Hematopoietic multipotent progenitor cell treated with erythropoietin and hydrocortisone succinate and interleukin-3 and kit ligand, for 8 days (in vitro differentiated cells): ENCODE data around the gene AVPI1.
"Not testable (repeated sequence)": the region's sequence is repeated elsewhere in the genome, so short reads cannot be mapped to it uniquely, and the experiment has no call there.

ENCODE experiments used
- DNase-seq: peaks from one replicate; pipeline ENCODE4 v3.0.0-alpha.2; 2015

AVPI1 gene

GRCh38 chr10:97682042-97682441 lies 5.0 kb downstream of the AVPI1 start:
- DNase-seq: no peak

DNA sequence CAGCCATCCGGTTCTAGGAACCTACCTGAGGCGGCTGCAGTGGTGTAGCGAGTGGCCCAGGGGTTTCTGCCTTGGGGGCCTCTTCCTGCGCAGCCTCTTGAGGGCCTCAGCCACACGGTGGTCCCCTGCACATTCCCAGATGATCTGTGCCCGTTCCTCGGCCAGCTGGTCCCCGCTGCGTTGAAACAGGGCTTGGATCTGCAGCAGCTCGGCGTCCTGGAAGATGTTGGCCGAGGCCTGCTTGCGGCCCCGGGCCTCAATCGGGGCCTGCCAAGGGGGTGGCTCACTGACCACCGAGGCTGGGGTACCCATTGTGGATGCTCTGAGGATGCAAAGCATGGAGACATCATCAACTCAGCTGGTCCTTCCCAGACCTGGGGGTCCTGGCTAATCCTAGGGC lies 7.4 kb downstream of the AVPI1 start:
- no peak for DNase-seq

DNA sequence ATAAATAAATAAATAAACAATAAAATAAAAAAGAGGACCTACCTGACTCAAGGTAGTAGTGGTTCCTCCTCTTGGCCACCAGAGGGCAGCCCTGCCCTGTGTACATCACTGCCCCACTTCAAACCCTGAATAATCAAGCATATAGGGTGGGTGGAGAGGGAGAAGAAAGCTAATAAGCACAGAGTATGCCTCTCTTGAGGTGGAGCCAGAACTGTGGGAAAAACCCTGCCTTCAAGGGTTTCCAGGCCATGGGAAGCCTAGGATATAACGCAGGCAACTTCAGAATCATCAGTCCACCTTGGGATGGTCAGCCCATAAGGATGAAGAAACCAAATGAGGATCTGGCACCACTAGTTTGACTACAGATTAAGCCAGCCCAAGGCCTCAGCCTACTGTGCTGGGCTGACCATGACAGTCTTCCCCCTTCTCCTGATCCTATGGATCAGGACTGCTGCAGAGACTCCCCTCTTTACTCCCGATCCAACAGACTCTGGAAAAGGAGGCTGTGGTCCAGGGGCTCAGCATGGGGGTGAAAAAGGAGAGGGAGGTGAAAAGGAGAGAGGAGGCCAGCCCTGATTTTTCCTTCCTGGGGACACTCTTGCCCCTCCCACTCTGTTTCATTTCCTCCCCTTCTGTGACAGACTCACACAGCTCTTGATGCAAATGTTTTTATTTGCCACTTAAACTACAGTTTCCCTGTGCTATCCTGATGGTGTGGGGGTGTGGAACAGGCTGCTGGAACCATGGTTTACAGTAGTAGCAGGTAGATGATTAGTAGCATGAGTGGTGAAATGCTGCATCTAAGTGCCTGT lies 10.1 kb downstream of the AVPI1 start:
- DNase-seq: peak; percentile 61

DNA sequence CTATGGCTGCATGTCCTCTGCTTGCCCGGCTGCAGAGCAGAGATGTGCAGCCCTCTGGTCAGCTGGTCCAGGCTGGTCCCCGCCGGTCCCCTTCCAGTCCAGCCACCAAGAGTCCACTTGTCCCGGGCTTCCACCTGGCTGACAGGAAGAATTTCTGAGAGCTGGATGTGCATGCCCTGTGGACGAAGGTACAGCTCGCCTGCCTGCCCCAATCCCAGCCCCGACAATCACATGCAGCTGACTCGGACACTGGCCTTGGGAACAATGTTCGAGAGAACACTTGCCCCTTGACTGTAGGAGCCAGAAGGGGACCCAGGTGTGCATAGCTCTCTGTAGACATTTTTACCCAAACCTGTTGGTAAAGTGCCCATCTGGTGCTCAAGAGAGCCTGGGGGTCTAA lies 11.8 kb downstream of the AVPI1 start:
- DNase-seq: no peak

DNA sequence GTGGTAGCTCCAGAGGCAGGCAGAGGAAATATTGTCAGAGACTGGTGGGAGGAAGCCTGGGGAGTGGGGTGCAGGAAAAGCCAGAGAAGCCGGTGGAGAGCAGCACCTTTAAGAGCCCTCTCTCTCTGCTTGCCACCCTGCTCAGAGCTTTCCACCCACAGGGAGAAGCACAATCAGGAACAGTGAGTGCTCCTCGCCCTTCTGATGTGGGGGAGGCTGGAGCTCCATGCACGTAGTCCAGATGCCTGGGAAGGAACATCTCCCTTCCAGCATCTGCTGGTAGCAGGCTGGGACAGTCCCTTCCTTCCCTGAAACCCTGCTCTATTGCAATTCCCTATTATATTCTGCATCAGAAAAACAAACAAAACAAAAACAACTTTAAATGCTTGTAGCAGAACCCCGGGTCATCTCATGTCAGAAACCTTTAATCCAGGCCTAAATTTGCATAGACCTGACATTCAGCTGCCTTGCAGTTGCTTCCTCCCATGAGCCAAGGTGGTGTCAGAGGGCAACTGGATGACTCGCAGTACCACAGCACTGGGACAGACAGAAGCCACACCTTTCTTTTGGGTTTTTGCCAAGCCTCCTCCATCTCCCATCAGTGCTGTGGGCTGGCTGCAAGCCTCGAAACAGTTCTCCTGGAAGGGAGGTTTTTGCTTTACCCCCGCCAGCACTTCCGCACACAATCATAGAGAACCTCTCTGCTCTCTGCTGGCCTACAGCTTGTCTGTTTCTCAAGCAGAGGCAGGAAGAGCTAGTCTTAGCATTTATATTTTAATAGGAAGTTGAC lies 13.1 kb downstream of the AVPI1 start:
- peak; percentile 93 for DNase-seq

DNA sequence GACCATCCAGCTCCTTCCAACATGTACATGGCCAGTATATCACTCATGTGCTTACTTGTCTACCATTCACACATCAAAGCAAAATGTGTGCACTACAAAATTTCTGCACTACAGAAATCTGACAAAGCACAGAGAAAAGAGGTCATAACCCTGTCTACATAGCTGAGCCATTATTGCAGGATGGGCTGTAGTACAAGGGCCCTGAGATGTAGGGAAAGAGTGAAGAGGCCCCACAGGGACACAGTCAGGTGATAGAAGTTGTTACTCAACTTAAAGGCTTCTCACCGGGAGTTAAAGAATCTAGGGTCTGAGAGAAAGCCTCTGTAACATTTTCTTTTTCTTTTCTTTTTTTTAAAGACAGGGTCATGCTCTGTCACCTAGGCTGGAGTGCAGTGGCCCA lies 17.5 kb downstream of the AVPI1 start:
- no peak for DNase-seq

- DNase-seq: peak; percentile 45
These were observed 19.6 kb downstream of the AVPI1 start for GRCh38 chr10:97667463-97667862.

- DNase-seq: no peak
These were observed 20.0 kb downstream of the AVPI1 start for GRCh38 chr10:97666992-97667391.

DNA sequence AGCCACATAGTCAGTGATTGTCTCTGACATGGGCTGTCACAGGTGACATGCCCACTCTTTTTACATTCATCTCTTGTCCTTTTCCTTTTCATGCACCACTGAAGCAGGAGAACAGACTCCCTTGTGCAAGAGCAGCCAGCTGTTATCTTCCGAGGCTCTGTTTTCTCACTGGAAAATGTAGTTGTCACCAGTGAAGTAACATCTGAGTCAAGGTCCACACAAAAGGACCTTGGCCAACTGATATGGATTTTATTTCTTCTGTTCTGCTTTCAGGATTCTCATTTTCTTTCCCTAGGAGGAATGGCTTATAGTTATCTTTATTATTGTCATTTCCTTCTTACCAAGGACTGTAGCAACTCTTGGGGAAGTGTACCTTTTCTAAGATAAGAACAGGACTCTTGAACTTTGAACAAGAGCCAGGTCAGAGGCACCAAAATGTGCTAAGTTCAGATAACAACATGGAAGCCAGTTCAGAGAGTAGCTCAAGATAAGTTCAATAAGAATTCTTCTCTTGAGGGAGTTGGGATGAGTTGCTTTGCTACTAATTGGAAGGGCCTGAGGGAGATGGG lies 22.7 kb downstream of the AVPI1 start:
- peak; percentile 99 for DNase-seq

- DNase-seq: no peak
These were observed 27.5 kb downstream of the AVPI1 start for GRCh38 chr10:97659589-97659988.

DNA sequence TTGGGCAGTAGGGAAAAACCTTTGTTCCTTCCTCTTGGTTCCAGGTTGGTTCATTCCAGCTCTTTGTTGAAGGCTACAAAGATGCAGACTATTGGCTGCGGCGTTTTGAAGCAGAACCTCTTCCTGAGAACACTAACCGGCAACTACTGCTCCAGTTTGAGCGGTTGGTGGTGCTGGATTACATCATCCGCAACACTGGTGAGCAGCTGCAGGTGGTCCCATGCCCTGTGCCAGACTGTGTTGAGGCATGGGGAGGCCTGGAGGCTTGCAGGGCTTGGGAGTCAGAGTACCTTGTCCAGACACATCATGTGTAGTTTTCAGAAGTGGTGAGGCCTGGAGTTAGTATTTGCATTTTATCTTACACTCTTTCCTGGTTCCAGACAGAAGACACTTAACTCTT lies 30.3 kb downstream of the AVPI1 start:
- DNase-seq: no peak

DNA sequence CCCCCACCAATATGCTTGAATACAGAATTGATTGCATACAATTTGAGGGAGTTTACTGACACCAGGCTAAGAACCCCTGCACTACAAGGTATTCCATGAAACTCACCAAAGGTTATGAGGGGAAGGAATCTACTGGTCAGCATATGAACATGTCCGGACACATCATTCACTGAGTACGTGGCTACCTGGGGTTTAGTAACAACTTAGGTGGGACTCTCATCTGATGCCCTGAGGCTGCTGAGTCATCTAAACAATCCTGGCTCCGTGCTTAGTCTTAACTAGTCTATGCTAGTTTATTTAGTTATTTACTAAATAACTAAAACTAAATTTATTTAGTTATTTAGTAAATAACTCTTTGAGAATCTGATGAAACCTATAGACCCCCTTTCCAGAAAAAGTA lies 35.3 kb downstream of the AVPI1 start:
- no peak for DNase-seq

DNA sequence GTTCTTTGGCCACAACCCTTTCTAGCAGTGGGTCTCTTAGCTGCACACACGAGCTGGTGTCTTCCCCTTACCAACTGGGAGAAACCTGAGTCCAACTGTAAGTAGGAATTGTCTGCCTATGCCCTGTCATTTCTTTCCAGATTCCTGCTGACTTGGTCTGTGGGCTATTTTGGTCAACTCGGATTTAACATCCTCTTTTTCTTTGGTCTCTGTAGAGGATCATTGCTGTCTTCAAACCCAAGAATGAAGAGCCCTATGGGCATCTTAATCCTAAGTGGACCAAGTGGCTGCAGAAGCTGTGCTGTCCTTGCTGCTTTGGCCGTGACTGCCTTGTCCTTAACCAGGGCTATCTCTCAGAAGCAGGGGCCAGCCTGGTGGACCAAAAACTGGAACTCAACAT lies 36.3 kb downstream of the AVPI1 start:
- no peak for DNase-seq

DNA sequence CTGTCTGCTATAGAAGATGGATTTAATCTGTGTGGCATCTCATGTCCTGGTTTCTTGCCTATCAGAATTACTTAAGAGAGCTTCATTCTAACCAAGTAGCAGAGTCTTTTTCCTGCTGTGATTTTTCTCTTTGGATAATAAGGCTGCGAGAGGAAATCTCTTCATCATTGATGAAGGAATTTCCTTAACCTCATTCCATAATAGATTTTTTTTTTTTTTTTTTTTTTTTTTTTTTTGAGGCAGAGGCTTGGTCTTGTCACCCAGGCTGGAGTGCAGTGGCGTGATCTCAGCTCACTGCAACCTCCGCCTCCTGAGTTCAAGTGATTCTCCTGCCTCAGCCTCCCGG lies 37.7 kb downstream of the AVPI1 start:
- not testable (repeated sequence) for DNase-seq

GRCh38 chr10:97648562-97649404 lies 38.3 kb downstream of the AVPI1 start:
- DNase-seq: peak; percentile 88

DNA sequence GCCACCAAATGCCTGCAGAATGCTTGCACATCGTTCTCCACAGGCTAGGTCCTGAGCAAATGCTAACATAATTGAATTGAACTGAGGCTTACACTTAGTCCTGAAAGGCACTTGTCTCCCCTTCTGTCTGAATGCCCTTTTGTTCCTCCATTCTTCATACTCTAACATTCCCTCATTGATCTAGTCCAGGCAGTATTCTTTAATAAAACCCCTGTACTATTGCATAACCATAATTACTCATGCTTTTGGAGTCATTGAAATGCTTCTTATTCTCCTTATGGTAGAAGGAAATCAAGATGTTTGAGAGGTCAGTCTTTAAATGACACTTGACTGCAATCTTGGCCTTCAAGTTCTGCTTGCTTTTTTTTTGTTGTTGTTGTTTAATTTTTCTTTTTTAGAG lies 39.5 kb downstream of the AVPI1 start:
- DNase-seq: no peak

DNA sequence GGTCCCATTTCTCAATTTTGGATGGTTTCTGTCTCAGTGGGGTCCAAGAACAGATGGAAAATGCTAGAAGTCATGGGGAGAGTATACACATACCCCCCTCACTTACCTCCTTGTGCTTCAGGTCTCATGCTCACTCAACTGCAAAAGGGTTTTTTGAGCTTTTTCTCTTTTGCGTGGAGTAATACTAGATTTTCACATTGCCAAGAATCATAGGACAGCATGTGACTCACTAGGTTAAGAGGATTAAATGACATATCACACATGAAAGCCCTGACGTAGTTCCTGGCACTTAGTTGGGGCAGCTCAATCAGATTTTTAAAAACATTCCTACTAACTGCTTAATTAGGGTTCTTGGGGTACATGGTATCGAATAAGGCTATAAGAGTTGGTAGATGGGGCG lies 42.1 kb downstream of the AVPI1 start:
- DNase-seq: no peak

GRCh38 chr10:97643441-97643985 lies 43.5 kb downstream of the AVPI1 start:
- DNase-seq: no peak

DNA sequence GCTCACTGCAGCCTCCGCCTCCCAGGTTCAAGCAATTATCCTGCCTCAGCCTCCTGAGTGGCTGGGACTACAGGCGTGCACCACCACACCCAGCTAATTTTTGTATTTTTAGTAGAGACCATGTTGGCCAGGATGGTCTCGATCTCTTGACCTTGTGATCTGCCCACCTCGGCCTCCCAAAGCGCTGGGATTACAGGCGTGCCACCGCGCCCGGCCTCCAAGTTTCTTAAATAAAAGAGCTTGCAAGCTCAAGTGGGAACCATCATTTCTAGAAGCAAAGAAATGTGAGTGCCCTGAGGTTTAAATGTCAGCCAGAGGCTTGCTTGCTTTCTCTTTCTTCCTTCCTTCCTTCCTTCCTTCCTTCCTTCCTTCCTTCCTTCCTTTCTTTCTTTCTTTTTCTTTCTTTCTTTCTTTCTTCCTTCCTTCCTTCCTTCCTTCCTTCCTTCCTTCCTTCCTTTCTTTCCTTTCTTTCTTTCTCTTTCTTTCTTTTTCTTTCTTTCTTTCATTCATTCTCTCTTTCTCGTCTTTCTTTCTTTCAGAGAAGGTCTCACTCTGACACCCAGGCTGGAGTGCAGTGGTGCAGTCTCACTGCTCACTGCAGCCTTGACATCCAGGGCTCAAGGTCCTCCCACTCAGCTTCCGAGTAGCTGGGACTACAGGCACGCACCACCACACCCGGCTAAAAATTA lies 44.4 kb downstream of the AVPI1 start:
- DNase-seq: not testable (repeated sequence)

DNA sequence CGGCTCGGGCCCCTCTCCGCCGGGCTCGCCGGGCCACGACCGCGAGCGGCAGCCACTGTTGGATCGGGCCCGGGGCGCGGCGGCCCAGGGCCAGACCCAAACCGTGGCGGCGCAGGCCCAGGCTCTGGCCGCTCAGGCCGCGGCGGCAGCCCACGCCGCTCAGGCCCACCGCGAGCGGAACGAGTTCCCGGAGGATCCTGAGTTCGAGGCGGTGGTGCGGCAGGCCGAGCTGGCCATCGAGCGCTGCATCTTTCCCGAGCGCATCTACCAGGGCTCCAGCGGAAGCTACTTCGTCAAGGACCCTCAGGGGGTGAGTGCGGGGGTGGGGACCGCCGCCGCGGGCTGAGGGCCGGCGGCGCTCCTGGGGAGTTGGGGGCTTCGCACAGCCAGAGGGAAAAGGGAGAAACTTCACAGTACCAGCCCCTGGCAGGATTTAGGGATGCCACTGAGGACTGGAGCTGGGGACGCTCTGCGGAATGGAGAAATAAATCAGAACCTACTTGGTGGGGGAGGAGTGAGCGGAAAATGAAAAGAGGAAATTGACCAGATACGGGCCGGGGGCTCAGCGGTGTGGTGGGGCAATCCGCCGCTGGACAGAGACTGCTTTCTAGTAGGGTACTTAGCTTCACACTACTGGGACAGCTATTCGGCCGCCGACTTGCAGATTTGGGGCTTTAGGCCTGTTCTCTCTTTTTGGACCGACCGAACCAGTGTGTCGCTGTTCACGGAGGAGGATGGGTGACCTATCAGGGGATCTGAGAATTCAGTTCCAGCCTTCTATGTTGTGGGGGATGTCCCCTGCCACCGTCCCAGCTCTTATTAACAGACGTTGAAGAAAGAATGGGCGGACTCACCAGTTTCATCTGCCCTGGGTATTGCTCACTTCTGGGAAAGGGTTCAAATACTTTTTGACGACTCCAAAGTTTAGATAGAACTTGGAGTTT lies 45.9 kb downstream of the AVPI1 start:
- peak; percentile 27 for DNase-seq
